Fibroblast of skin of left quadriceps (primary cell): ENCODE results near the gene AP2A1.
A peak's percentile ranks its signal among the peaks of the same experiment; 100 is the strongest.
"Not testable (repeated sequence)": the region's sequence is repeated elsewhere in the genome, so short reads cannot be mapped to it uniquely, and the experiment has no call there.

ENCODE experiments used
- DNase-seq, 2 experiments: peaks; one replicate each; pipeline ENCODE4 v3.0.0-alpha.2; 2013; ENCODE audit warnings: low read depth in 2 of 2

Gene AP2A1

GRCh38 chr19:49812452-49812996 lies 45.7 kb downstream of the AP2A1 start:
- DNase-seq = no peak

- DNase-seq = peak; percentile 96 to 98
Observed at GRCh38 chr19:49812997-49813861, 46.4 kb downstream of the AP2A1 start, which contains the start of gene FUZ. Gene FUZ, minus strand, starts transcription at chr19:49813292. Its CDS starts 186 bp downstream, at chr19:49813106.

GRCh38 chr19:49814010-49814409 lies 47.2 kb downstream of the AP2A1 start:
- DNase-seq = no peak

- DNase-seq = no peak
Observed at GRCh38 chr19:49816590-49816989, 49.8 kb downstream of the AP2A1 start.

GRCh38 chr19:49817964-49818648 lies 51.3 kb downstream of the AP2A1 start, which contains the start of gene MED25:
Gene MED25, plus strand, starts transcription at chr19:49818289. Its CDS starts 53 bp downstream, at chr19:49818342.
- peak; percentile 64 to 68 for DNase-seq

- no peak for DNase-seq
Observed at GRCh38 chr19:49818649-49819370, 52.0 kb downstream of the AP2A1 start.

- DNase-seq = not testable (repeated sequence)
Observed at GRCh38 chr19:49819452-49820115, 52.8 kb downstream of the AP2A1 start.

- no peak for DNase-seq
Observed at GRCh38 chr19:49820125-49820524, 53.3 kb downstream of the AP2A1 start.

- no peak for DNase-seq
Observed at GRCh38 chr19:49823472-49823871, 56.7 kb downstream of the AP2A1 start.

- no peak for DNase-seq
Observed at GRCh38 chr19:49824662-49825061, 57.9 kb downstream of the AP2A1 start.

- no peak for DNase-seq
Observed at GRCh38 chr19:49827034-49827433, 60.2 kb downstream of the AP2A1 start.

- no peak for DNase-seq
Observed at GRCh38 chr19:49829200-49829599, 62.4 kb downstream of the AP2A1 start.

GRCh38 chr19:49829721-49830120 lies 62.9 kb downstream of the AP2A1 start:
- DNase-seq = no peak

- no peak for DNase-seq
Observed at GRCh38 chr19:49830766-49831165, 64.0 kb downstream of the AP2A1 start.

- DNase-seq = no peak
Observed at GRCh38 chr19:49831592-49831991, 64.8 kb downstream of the AP2A1 start.

- no peak for DNase-seq
Observed at GRCh38 chr19:49832556-49832955, 65.8 kb downstream of the AP2A1 start.

- no peak for DNase-seq
Observed at GRCh38 chr19:49833599-49833998, 66.8 kb downstream of the AP2A1 start.

- no peak for DNase-seq
Observed at GRCh38 chr19:49835562-49835961, 68.8 kb downstream of the AP2A1 start.

GRCh38 chr19:49836176-49837008 lies 69.6 kb downstream of the AP2A1 start:
- DNase-seq = no peak

GRCh38 chr19:49837009-49837310 lies 70.2 kb downstream of the AP2A1 start:
- no peak for DNase-seq

- DNase-seq = no peak
Observed at GRCh38 chr19:49837425-49837824, 70.6 kb downstream of the AP2A1 start.
